Measurements from ENCODE around the gene HM13. TPM values are rescaled to one million over a fixed set of nuclear protein-coding genes. Genes with fewer than 3 reads are reported as not detected.
"Not testable (repeated sequence)": the region's sequence is repeated elsewhere in the genome, so short reads cannot be mapped to it uniquely, and the experiment has no call there.

Gene HM13
- polyA plus RNA-seq, 3 donors: 130 to 147 (median 133) TPM

DNA sequence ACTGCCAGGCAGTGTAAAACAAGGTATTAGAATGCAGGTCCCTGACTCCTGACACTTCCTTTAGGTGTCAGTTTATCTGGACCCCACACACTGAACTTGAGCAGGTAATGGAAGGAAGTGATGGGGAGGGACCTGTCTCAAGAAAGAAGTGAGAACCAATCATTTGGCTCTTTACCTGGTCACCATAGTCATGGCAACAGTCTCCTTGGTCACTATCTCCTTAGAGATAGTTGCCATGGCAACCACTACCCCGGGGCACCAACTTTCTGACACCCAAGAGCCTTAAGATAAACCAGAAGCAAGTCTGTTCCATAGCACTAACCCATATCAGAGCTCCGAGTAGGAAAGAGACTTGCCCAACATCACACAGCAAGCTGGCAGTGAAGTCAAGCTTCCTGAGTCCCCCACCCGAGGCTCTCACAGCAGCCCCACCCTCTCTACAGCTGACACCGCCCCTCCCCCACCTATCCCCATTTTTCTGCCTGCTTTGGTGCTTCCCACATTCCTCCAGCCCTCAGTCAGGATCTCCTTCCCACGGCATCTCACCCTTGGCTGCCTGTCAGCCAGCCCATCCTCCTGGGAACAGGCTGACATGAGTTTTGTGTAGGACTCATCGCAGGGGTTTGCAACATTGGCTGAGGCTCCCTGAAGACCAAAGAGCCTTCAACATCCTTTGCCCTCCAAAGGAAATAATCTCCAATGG is 16.3 kb upstream of the HM13 start:
- DNase-seq (ENCODE audit: low read depth in 3 of 3, low spot score in 2 of 3): no peak

DNA sequence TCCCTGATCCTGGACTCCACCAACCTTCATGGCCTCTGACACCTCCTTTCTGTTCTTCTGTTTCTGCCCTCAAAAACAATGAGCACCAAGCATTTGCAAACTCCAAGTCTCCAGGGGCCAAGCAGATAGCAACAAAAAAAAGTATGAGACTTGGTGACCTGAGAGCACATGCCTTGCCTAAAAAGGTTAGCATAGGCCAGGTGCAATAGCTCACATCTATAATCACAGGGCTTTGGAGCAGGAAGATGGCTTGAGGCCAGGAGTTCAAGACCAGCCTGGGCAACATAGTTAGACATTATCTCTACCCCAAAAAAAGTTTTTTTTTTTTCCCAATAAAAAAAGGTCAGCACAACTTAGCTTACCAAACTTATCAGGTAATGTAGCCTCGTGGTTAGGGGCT is 13.7 kb upstream of the HM13 start:
- no peak for DNase-seq (ENCODE audit: low read depth in 3 of 3, low spot score in 2 of 3)

DNA sequence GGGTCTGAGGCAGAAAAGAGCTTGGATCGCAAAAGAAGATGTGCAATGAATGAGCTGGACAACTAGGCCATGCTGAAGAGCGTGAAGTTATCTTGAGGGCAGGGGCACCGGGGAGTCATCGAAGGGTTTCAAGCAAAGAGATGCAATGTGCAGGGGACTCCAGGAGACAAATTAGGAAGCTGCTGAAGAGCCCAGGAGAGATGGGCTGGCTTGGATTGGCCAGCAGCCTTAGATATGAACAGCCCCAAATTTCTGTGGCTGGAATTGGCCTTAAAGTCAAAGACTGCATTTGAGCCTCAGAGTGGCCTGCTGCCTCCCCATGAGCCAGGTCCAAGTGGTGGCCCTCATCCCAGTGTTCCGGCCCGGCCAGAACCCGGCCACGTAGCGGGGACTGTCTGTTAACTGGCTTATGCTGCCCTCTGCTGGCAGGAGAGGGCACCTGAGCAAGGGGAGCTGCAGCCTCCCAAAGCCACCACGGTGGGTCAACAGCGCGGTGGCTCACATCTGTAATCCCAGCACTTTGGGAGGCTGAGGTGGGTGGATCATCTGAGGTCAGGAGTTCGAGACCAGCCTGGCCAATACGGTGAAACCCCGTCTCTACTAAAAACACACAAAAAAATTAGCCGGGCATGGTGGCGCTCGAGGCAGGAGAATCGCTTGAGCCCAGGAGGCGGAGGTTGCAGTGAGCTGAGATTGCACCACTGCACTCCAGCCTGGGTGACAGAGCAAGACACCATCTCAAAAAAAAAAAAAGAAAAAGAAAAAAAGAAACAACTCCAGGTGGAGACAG is 11.2 kb upstream of the HM13 start:
- peak in 2 of 3 donors; percentile 55 to 63 for DNase-seq (ENCODE audit: low read depth in 3 of 3, low spot score in 2 of 3)

DNA sequence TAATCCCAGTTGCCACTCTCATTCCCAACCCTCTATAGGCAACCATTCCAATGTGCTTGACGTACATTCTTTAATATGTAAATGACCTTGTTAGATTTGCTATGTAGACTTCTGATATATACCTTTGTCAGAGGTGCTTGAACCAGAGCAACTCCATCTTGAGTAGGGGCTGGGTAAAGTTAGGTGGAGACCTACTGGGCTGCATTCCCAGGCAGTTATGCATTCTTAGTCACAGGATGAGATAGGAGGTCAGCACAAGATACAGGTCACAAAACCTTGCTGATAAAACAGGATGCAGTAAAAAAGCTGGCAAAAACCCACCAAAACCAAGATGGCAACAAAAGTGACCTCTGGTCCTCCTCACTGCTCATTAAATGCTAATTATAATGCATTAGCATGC is 8.3 kb upstream of the HM13 start:
- no peak for DNase-seq (ENCODE audit: low read depth in 3 of 3, low spot score in 2 of 3)

DNA sequence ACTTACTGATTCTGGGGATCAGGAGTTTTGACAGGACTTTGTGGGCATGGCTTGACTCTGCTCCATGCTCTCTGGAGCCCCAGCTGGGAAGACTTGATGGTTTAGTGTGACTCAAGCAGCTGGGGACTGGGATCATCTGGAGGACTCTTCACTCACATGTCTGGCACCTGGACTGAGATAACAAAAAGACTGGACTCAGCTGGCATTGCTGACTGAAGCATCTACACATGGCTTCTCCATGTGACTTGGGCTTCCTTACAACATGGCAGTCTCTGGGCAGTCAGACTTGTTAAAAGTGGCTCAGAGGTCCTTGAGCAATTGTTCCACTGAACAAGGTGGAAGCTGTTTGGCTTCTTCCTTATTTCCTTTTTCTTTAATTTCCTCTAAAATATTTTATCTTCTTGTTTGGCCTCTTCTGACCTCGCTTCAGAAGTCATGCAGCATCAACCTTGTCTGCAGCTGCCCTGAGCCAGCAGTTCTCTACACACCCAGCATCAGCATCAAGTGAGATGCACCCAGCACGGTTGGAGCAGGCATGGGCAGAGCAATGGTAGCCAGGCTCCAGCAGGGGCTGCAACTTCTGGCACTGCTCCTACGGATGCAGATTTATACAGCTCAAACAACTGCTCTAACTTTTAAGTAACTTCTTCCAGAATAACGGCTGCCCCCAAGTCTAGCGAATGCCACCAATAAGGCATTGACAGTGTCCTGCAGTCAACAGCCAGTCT is 5.6 kb upstream of the HM13 start:
- no peak for DNase-seq (ENCODE audit: low read depth in 3 of 3, low spot score in 2 of 3)

DNA sequence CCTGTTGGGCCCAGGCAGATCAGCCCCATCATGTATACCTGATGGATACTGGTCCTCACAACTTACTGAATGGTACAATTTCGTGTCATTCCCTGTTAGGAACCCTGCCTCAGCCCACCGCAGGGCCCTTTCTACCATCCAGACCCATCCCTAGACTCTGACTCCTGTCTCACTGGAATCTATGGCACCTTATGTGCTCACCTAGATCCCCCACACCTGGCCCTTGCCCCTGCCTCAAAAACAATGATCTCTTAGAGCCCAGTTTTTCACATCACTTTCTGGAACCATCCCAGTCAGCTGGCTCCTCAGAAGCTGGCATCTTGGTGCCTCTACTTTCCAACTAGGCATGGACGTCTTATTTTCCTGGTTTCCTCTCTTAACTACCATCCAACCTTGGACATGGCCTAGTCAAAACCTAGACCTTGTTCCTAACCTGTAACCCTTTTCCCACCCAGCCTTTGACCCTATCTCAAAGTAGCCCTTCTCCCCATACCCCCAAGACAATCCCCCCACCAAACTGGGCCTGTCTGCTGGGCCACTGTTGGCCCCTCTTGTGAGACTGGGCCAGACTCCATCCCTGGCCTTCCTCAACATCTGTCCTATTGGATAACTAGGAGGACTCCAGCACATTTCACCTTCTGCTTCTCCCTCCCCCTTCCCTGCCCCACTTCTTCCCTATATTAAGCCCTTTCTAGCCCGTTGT is 981 bp downstream of the HM13 start:
- no peak for DNase-seq (ENCODE audit: low read depth in 3 of 3, low spot score in 2 of 3)

DNA sequence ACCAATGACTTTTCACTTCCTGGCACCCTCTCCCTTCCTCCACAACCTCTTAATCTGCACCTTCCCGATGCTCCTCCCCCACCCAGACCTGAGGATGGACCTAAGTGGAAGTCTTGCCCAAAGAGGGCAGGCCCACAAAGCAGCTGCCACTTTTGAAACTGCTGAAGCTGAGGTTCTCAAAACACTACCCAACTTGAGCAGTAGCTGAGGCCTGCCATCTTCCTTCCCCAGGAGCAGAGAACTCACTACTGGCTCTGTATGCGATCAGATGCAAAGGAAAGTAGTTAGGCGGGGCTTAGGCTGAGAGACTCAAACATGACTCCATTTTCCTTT is 1.5 kb downstream of the HM13 start:
- no peak for DNase-seq (ENCODE audit: low read depth in 3 of 3, low spot score in 2 of 3)

DNA sequence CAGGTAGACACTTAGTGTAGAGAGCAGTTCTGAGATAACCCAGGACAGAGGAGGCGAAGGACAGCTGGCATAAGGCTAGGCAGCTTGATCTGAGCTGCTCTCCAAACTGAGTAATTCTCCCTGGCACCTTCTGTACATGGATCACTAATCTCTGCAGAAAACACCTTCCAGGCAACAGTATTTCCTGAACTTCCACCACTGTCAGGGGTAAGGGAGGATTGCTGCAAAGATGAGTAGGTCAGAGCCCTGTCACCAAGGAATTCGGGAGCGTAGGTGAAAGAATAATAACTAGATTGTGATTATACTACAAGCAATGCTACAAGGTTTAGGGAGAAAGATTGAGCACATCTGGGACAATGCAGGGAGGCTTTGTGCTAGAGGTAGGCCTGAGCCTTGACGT is 1.9 kb downstream of the HM13 start:
- no peak for DNase-seq (ENCODE audit: low read depth in 3 of 3, low spot score in 2 of 3)

DNA sequence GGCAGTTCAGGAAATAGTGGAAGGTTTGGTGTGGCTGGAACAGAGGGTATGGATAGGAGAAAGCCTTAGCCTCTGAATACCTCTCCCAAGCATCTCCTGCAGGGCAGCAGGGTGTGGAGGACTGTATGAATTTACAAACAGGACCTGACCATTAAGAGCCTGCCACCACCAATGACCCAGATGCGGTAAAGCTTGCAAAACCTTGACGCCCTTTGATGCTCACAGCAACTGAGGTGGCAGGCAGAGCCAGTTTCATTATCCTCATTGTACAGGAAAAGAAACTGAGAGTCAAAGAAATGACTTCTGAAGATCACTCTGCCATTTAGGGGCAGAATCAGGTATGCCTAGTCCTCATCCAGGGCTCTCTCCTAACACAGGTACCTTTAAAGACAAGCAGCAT is 2.4 kb downstream of the HM13 start:
- DNase-seq (ENCODE audit: low read depth in 3 of 3, low spot score in 2 of 3): no peak

DNA sequence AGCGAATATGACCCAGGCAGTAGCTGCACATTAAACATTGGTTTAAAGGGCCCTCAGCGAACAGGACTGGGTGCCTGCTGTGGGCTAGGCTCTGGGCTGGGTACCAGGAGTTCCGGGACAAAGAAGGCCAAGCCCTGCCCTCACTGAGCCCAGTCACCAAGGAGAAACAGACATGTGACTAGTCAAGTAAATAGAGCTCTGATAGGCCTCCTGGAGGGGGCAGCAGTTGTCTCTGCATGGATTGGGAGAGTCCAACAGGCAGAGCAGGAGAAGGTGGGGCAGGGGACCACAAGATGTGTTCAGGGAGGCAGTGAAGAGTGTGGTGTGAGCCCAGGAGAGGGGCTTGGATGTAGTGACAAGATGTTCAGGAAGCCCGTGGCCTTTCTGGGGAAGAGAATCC is 3.1 kb downstream of the HM13 start:
- no peak for DNase-seq (ENCODE audit: low read depth in 3 of 3, low spot score in 2 of 3)

DNA sequence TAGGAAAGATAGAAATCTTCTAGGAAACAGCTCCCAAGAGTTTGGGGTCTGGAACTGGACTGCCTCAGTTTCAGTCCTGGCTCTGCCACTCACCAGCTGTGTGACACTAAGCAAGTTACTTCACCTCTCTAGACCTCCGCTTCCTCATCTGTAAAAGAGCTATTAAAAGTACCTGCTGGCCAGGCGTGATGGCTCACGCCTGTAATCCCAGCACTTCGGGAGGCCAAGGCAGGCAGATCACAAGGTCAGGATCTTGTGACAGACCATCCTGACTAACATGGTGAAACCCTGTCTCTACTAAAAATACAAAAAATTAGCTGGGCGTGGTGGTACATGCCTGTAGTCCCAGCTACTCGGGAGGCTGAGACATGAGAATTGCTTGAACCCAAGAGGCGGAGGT is 7.0 kb downstream of the HM13 start:
- not testable (repeated sequence) for DNase-seq (ENCODE audit: low read depth in 3 of 3, low spot score in 2 of 3)

DNA sequence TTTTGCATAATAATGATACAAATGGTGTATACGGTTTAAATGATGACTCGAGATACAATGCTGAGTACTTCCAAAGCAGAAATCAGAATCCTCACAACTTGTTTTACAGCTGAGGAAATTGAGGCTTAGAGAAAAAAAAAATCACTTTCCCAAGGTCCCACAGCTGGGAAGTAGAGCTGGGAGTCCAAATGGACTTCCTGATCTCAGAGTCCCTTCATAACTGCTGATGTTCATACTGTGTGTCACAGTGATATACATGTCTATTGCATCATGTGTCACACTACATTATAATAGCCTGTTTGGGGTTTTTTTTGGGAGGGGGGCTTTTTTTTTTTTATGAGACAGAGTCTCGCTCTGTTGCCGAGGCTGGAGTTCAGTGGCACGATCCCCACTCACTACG is 8.5 kb downstream of the HM13 start:
- no peak for DNase-seq (ENCODE audit: low read depth in 3 of 3, low spot score in 2 of 3)

DNA sequence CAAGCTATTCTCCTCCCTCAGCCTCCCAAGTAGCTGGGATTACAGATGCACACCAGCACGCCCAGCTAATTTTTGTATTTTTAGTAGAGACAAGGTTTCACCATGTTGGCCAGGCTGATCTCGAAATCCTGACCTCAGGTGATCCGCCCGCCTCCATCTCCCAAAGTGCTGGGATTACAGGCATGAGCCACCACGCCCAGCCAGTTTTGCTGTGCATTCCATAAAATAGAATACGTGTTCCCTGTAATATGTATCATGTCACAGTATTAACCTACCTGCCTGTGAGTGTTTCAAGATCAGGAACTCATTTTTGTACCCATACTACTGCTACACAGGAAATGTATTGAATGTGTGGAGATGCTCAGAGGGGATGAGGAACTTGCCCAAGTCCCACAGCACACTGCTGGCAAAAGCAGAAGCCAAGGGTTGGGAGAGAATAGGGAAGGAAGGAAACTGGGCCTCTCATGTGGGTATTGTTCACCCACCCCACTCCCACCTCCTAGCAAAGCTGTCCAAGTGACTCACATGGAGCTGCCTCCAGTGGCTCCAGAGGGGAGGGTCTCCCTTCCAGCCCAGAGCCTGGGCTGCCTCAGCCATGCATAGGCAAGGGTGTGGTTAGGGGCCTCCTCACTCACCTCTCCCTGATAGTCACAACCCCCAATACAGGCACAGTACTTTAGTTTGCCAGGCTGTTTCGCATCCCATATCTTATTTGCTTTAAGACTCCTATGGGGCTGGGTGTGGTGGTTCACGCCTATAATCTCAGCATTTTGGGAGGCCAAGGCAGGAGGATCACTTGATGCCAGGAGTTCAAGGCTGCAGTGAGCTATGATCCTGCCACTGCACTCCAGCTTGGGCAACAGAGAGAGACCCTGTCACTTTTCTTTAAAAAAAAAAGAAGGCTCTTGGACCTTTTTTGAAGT is 9.4 kb downstream of the HM13 start:
- no peak for DNase-seq (ENCODE audit: low read depth in 3 of 3, low spot score in 2 of 3)

DNA sequence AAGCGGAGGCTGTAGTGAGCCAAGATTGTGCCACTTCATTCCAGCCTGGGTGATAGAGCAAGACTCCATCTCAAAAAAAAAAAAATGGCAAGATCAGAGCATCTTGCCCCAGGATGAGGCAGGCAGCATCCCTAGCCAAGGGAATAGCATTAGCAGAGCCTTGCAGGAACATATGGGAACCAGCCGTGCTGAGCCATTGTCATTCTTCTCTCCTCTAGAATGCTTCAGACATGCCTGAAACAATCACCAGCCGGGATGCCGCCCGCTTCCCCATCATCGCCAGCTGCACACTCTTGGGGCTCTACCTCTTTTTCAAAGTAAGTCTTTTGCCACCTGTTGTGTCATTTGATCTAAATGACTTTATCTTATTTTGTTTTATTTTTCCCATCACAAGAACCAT is 13.0 kb downstream of the HM13 start:
- no peak for DNase-seq (ENCODE audit: low read depth in 3 of 3, low spot score in 2 of 3)

DNA sequence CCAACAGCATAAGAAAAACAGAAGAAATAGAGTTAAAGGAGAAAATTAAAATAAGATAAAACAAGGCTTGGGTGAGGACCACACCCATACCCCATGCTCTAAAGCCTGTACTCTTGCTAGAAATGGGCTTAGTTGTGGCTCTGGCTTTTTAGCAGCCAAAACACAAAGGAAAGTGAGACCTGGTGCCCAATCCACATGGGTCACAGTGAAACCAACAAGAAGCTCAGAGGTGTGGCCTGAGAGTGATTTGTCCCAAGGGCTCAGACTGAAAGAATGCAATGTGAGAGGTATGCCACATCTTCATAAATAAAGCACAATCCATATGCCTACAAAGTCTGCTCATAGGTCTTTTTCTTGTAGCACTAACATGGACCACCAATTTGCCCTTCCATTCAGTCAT is 21.1 kb downstream of the HM13 start:
- no peak for DNase-seq (ENCODE audit: low read depth in 3 of 3, low spot score in 2 of 3)

DNA sequence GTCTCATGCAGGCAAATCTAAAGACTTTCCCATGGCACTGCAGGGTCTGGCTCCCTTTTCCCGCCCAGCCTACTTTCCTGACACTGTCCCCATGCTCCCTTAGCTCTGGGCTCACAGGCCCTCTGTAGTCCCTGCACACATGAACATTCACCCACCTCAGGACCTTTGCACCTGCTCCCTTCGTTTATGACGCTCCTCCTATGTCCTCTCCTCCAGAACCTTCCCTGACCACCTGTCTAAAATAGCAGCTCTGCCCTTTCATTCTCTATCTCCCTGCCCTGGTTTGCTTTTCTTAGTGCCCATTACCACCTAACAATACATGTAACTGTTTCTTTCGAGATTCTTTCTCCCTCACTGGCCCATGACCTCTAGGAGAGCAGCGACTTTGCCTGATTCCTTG is 22.3 kb downstream of the HM13 start:
- DNase-seq (ENCODE audit: low read depth in 3 of 3, low spot score in 2 of 3): no peak

DNA sequence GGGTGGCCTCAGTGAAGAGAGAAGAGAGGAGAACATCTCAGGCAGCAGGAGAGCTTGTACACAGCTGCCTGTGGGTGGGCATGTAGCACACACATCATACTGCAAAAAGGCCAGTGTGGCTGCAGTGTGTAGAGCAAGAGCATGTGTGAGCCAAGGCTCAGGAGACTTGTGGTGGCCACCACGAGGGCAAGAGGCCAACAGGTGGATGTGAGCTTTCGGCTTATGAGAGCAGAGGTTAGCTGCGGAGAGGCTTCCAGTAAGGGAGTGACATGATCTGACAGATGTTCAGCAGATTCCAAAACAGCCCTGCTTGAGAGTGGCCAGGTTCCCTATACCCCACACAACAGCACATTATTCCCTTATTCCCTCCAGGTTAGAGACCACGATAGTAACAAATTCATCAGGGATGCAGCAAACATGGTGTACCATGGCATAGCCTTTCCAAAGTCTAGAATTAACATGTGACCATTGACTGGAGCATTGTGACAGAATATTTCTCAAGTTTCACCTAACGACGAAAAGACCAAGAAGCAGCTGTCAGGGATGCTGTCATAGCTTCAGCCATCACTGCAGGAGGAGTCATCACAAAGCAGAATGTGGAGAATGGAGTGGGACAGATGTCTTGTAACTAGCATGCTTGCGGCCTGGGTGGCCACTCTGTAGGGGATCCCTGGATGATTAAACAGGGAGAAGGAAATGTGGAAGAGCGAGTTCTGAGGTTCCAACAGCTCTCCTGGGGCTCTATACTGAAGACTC is 23.1 kb downstream of the HM13 start:
- DNase-seq (ENCODE audit: low read depth in 3 of 3, low spot score in 2 of 3): no peak

DNA sequence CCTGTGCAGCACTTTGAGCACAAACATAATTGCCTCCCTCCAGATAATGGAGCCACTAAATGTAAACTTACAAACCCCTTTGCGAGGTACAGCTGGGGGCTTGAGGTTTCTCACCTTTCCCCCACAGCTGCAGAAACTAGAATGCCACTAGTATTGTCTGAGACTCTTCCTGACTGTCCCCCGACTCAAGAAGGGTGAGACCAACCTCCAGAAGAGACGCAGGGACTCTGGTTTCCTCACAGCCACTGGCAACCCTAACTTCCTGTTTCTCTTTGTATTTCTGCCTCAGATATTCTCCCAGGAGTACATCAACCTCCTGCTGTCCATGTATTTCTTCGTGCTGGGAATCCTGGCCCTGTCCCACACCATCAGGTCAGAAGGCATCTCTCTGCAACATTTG is 23.6 kb downstream of the HM13 start:
- DNase-seq (ENCODE audit: low read depth in 3 of 3, low spot score in 2 of 3): no peak

DNA sequence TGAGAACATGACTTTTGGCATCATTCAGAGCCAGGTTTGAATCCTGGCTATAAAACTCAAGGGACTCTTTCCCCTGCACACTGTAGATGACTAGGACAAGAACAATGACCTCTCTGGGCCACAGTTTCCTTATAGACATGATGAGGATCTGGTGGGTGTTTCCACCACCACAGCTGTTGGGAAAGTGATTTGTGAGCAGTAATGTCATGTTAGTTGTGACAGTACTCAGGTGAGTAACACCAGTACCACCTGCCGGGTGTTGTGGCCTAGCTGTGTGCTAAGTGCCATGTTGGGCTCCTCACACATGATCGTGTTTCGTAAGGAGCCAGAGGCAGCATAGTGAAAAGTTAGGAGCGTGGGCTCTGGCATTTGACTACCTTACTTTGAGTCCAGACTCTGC is 24.1 kb downstream of the HM13 start:
- DNase-seq (ENCODE audit: low read depth in 3 of 3, low spot score in 2 of 3): no peak

DNA sequence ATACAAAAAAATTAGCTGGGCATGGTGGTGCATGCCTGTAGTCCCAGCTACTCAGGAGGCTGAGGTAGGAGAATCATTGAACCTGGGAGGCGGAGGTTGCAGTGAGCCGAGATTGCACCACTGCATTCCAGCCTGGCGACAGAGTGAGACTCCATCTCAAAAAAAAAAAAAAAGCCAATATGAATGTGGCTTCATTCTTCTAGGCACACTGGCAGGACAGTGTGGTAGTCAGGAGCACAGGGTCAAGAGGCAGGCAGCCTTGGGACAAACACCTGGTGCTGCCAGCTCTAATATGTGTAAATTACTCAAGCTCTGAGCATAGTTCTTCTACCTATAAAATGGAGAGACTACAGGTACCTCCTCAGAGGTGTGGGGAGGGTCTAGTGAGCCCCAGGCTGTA is 25.4 kb downstream of the HM13 start:
- not testable (repeated sequence) for DNase-seq (ENCODE audit: low read depth in 3 of 3, low spot score in 2 of 3)

Measured in right renal cortex interstitium (tissue), 3 donors.